Measurements from ENCODE around the gene LRP2BP. TPM values are rescaled to one million over a fixed set of nuclear protein-coding genes. Genes with fewer than 3 reads are reported as not detected.

Gene LRP2BP
- total RNA-seq, 1 experiment from 2014 or later, result 0.33 TPM

DNA sequence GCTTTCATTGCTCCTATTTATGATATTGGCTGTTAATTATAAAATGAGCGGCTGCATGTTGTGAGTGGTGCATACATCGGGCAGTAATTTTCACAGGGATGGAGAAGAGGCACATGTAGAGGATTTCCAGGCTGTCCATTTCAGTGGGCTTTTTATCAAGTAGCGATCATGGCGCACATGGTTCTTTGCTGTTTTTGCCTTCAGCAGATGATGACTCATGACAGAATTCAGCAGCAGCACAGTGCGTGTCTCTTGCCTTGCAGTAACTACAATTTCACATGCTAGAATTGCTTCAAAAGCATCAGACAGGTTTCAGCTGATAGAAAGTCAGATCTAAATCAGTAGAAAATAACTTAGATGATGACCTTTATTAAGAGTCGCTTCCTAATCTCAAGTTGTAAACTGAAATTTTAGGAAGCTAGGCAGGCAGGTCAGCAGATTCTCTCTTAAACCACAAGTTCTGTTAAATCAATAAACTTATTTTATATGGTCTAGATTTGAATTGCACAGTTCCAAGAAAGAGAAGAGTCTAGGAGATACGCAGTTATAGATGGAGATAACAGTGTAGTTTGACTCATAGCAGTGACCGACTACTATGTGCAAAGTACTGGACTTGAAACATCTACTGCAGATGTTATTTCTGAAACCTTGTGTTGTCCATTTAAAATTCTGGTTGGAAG lies 35.8 kb downstream of the LRP2BP start:
- POLR2A ChIA-PET, result no interaction called here
- Mint-ChIP-seq H3K4me1 (peaks cover 10% of the 10 kb centered on the region), H3K36me3 (peaks cover 7% of the 10 kb centered on the region; the same call in 1 of the 2 replicates), H3K27ac (no peak overlapping the region), H3K4me3 (no peak overlapping the region), H3K9me3 (no peaks in the 10 kb centered on the region), H3K27me3 (ENCODE audit: low read depth) (no peaks in the 10 kb centered on the region)
- DNase-seq (ENCODE audit: low spot score) (no peak), ATAC-seq (no peak)
- TF ChIP-seq FOXP1 (CRISPR knock-in tag; IDR thresholded peaks at IDR 0.05; ENCODE audit: borderline replicate concordance) (no peak), ESRRA (CRISPR knock-in tag; IDR thresholded peaks at IDR 0.05; ENCODE audit: borderline replicate concordance) (no peak)
- CTCF ChIA-PET, result no interaction called here

DNA sequence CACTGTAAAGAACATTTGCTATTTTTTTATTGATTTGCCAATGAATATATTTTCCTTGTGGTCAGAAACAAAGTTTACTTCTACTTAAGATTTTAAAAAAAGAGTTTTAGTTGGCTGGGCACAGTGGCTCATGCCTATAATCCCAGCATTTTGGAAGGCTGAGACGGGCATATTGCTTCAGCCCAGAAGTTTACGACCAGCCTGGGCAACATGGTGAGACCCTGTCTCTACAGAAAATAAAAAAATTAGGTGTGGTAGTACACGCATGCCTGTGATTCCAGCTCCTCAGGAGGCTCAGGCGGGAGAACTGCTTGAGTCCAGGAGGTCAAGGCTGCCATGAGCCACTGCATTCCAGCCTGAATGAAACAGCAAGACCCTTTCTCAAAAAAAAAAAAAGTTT lies 36.8 kb downstream of the LRP2BP start:
- no peaks in the 10 kb centered on the region for H3K27me3 Mint-ChIP-seq (ENCODE audit: low read depth)
- H3K36me3 Mint-ChIP-seq, result peaks cover 7% of the 10 kb centered on the region; the same call in 1 of the 2 replicates
- H3K27ac Mint-ChIP-seq, result no peak overlapping the region
- ChIA-PET POLR2A (interaction anchor here (0.7 kb wide), 2 partner anchors 75 to 1247 kb away, joined by 3 read pairs; no protein-coding TSS in a partner anchor), CTCF (no interaction called here)
- no peak for ATAC-seq
- no peak overlapping the region for H3K4me3 Mint-ChIP-seq
- peaks cover 10% of the 10 kb centered on the region for H3K4me1 Mint-ChIP-seq
- no peaks in the 10 kb centered on the region for H3K9me3 Mint-ChIP-seq
- no peak for TF ChIP-seq SMAD4 (CRISPR knock-in tag; IDR thresholded peaks at IDR 0.05)
- no peak for TF ChIP-seq PRRX2 (CRISPR knock-in tag; IDR thresholded peaks at IDR 0.05)
- TF ChIP-seq, protein P1, sequence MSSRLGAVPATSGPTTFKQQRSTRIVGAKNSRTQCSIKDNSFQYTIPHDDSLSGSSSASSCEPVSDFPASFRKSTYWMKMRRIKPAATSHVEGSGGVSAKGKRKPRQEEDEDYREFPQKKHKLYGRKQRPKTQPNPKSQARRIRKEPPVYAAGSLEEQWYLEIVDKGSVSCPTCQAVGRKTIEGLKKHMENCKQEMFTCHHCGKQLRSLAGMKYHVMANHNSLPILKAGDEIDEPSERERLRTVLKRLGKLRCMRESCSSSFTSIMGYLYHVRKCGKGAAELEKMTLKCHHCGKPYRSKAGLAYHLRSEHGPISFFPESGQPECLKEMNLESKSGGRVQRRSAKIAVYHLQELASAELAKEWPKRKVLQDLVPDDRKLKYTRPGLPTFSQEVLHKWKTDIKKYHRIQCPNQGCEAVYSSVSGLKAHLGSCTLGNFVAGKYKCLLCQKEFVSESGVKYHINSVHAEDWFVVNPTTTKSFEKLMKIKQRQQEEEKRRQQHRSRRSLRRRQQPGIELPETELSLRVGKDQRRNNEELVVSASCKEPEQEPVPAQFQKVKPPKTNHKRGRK (CRISPR knock-in tag; IDR thresholded peaks at IDR 0.05; ENCODE audit: borderline replicate concordance), result no peak
- DNase-seq (ENCODE audit: low spot score), result no peak

DNA sequence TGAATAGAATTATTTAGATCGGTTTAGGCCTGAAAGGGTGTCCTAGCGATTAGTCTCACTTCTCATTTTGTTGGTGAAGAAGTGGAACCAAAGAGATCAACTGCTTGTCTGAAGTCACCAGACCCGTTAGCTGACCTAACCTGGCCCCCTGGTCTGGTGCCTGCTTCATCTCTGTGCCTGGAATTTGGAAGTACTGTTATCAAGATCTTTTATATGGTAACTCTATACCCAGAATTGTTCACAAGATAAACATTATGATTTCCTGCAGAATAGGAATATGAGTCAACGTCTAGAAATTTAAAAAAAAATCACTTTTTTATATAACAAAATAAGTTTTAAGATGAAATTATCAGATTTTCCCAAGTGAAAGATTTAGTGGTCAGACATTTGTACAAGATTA lies 37.2 kb downstream of the LRP2BP start:
- DNase-seq (ENCODE audit: low spot score) (no peak), ATAC-seq (no peak)
- TF ChIP-seq, protein P2, sequence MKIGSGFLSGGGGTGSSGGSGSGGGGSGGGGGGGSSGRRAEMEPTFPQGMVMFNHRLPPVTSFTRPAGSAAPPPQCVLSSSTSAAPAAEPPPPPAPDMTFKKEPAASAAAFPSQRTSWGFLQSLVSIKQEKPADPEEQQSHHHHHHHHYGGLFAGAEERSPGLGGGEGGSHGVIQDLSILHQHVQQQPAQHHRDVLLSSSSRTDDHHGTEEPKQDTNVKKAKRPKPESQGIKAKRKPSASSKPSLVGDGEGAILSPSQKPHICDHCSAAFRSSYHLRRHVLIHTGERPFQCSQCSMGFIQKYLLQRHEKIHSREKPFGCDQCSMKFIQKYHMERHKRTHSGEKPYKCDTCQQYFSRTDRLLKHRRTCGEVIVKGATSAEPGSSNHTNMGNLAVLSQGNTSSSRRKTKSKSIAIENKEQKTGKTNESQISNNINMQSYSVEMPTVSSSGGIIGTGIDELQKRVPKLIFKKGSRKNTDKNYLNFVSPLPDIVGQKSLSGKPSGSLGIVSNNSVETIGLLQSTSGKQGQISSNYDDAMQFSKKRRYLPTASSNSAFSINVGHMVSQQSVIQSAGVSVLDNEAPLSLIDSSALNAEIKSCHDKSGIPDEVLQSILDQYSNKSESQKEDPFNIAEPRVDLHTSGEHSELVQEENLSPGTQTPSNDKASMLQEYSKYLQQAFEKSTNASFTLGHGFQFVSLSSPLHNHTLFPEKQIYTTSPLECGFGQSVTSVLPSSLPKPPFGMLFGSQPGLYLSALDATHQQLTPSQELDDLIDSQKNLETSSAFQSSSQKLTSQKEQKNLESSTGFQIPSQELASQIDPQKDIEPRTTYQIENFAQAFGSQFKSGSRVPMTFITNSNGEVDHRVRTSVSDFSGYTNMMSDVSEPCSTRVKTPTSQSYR (CRISPR knock-in tag; IDR thresholded peaks at IDR 0.05), result no peak
- TF ChIP-seq GTF2I (CRISPR knock-in tag; conservative IDR thresholded peaks at IDR 0.05) (no peak), OVOL2 (CRISPR knock-in tag; IDR thresholded peaks at IDR 0.05; ENCODE audit: borderline replicate concordance) (no peak), ZNF423 (CRISPR knock-in tag; IDR thresholded peaks at IDR 0.05) (no peak), CBFB (CRISPR knock-in tag; IDR thresholded peaks at IDR 0.05; ENCODE audit: low read depth) (no peak)
- TF ChIP-seq, protein P3, sequence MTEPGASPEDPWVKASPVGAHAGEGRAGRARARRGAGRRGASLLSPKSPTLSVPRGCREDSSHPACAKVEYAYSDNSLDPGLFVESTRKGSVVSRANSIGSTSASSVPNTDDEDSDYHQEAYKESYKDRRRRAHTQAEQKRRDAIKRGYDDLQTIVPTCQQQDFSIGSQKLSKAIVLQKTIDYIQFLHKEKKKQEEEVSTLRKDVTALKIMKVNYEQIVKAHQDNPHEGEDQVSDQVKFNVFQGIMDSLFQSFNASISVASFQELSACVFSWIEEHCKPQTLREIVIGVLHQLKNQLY (CRISPR knock-in tag; IDR thresholded peaks at IDR 0.05), result no peak
- TF ChIP-seq, protein P4, sequence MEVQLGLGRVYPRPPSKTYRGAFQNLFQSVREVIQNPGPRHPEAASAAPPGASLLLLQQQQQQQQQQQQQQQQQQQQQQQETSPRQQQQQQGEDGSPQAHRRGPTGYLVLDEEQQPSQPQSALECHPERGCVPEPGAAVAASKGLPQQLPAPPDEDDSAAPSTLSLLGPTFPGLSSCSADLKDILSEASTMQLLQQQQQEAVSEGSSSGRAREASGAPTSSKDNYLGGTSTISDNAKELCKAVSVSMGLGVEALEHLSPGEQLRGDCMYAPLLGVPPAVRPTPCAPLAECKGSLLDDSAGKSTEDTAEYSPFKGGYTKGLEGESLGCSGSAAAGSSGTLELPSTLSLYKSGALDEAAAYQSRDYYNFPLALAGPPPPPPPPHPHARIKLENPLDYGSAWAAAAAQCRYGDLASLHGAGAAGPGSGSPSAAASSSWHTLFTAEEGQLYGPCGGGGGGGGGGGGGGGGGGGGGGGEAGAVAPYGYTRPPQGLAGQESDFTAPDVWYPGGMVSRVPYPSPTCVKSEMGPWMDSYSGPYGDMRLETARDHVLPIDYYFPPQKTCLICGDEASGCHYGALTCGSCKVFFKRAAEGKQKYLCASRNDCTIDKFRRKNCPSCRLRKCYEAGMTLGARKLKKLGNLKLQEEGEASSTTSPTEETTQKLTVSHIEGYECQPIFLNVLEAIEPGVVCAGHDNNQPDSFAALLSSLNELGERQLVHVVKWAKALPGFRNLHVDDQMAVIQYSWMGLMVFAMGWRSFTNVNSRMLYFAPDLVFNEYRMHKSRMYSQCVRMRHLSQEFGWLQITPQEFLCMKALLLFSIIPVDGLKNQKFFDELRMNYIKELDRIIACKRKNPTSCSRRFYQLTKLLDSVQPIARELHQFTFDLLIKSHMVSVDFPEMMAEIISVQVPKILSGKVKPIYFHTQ (CRISPR knock-in tag; IDR thresholded peaks at IDR 0.05), result no peak
- TF ChIP-seq, protein P5, sequence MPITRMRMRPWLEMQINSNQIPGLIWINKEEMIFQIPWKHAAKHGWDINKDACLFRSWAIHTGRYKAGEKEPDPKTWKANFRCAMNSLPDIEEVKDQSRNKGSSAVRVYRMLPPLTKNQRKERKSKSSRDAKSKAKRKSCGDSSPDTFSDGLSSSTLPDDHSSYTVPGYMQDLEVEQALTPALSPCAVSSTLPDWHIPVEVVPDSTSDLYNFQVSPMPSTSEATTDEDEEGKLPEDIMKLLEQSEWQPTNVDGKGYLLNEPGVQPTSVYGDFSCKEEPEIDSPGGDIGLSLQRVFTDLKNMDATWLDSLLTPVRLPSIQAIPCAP (CRISPR knock-in tag; IDR thresholded peaks at IDR 0.05), result no peak
- POLR2A ChIA-PET, result interaction anchor here (0.7 kb wide), 2 partner anchors 75 to 1247 kb away, joined by 3 read pairs; no protein-coding TSS in a partner anchor
- Mint-ChIP-seq H3K4me3 (no peak overlapping the region), H3K27me3 (ENCODE audit: low read depth) (no peaks in the 10 kb centered on the region), H3K27ac (no peak overlapping the region), H3K4me1 (peaks cover 10% of the 10 kb centered on the region), H3K36me3 (peaks cover 7% of the 10 kb centered on the region; the same call in 1 of the 2 replicates), H3K9me3 (no peaks in the 10 kb centered on the region)
- CTCF ChIA-PET, result no interaction called here

All from WTC11 (cell line).